Sigmoid colon (tissue), 4 donors: ENCODE data around the gene BST2.

Source experiments
- EP300 ChIP-seq, 4 donors: sonication (generic); formaldehyde crosslinking; IDR thresholded peaks; one replicate each; pipeline ENCODE4 v1.6.1; 2017; ENCODE audit warnings: antibody characterized with exemption in 4 of 4
- POLR2A ChIP-seq, 2 donors: fragments of 450-650 bp; IDR thresholded peaks; one replicate each; pipeline ENCODE4 v1.6.1; 2016; ENCODE audit warnings: antibody characterized with exemption in 2 of 2, mild to moderate bottlenecking in 2 of 2, moderate library complexity in 2 of 2
- POLR2AphosphoS5 ChIP-seq, 4 donors: sonication (generic); formaldehyde crosslinking; IDR thresholded peaks; one replicate each; pipeline ENCODE4 v1.6.1; 2017; ENCODE audit warnings: antibody characterized with exemption in 4 of 4
- TF ChIP-seq, protein P1 (sequence below), 4 experiments: fragments of 450-650 bp in 3 of 4; fragments of 200-600 bp in 1 of 4; IDR thresholded peaks; one replicate each; pipeline ENCODE4 v1.5.1; 2016 to 2019; ENCODE audit warnings: antibody characterized with exemption in 4 of 4, mild to moderate bottlenecking in 3 of 4, moderate library complexity in 2 of 4

DNA sequence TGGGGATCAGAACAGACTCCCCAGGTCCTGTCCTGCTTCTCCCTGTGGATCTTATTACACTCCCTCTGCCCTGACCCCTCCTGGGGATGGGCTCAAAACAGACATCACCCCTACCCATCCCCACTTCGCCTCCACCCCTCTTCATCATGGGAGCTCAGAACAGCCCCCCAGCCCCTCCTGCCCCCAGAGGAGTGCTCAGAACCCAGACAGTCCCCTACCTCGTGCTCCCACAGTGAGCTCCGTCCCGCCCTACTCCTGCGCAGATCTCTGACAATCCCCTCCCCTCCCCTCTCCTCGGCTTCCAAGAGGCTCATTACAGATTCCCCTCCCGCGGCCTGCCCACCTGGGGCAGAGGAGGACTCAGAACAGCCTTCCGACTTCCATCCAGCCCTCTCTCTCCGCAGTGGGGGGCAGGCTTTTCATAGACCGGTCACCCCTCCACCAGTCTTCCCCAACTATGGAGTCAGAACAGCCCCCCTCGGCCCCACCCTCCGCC, 49.2 kb upstream of the BST2 start:
- TF ChIP-seq, protein P1, sequence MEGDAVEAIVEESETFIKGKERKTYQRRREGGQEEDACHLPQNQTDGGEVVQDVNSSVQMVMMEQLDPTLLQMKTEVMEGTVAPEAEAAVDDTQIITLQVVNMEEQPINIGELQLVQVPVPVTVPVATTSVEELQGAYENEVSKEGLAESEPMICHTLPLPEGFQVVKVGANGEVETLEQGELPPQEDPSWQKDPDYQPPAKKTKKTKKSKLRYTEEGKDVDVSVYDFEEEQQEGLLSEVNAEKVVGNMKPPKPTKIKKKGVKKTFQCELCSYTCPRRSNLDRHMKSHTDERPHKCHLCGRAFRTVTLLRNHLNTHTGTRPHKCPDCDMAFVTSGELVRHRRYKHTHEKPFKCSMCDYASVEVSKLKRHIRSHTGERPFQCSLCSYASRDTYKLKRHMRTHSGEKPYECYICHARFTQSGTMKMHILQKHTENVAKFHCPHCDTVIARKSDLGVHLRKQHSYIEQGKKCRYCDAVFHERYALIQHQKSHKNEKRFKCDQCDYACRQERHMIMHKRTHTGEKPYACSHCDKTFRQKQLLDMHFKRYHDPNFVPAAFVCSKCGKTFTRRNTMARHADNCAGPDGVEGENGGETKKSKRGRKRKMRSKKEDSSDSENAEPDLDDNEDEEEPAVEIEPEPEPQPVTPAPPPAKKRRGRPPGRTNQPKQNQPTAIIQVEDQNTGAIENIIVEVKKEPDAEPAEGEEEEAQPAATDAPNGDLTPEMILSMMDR (IDR thresholded peaks at IDR 0.05): no peak
- TF ChIP-seq EP300 (IDR thresholded peaks at IDR 0.05) (no peak), POLR2AphosphoS5 (IDR thresholded peaks at IDR 0.05) (no peak), POLR2A (IDR thresholded peaks at IDR 0.05) (no peak)
